Coronary artery (tissue), 2 donors: Measurements from ENCODE around the gene SPDYE16.
A peak's percentile ranks its signal among the peaks of the same experiment; 100 is the strongest.
"Not testable (repeated sequence)": the region's sequence is repeated elsewhere in the genome, so short reads cannot be mapped to it uniquely, and the experiment has no call there.

Experiments used
- DNase-seq: peaks from one replicate; pipeline ENCODE4 v3.0.0-alpha.2; 2017; ENCODE audit warnings: low spot score
- H3K27ac ChIP-seq, 2 donors: fragments of 200-600 bp; sonication (generic); one replicate each; pipeline ENCODE4 v1.5.1; 2016 to 2019
- H3K4me3 ChIP-seq: fragments of 200-600 bp; sonication (generic); 2 replicates; pipeline ENCODE4 v1.5.1; 2016; ENCODE audit warnings: mild to moderate bottlenecking, moderate library complexity

SPDYE16 gene, protein sequence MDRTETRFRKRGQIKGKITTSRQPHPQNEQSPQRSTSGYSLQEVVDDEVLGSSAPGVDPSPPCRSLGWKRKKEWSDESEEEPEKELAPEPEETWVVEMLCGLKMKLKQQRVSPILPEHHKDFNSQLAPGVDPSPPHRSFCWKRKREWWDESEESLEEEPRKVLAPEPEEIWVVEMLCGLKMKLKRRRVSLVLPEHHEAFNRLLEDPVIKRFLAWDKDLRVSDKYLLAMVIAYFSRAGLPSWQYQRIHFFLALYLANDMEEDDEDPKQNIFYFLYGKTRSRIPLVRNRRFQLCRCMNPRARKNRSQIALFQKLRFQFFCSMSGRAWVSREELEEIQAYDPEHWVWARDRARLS

DNA sequence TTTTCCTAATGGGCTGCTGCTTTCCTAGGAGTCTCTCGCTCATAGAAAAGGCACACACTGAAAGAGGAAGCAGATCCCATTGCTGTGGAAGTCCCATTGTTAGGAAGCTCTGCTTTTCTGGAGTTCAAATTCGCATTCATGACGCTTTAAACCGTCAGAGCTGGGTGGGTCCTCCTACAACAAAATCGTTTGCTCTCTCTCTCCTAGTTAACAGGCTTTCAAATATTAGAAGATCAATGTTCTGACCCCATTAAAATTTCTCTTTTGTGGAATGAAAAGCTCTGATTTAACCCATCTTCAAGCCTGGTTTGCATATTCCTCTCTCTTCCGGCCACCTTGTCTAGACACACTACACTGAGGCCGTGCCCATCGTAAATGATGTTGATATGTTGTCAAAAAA is at the start of gene SPDYE16:
SPDYE16 (minus strand) TSS at position 101 of the 400 bp plus-strand sequence. CDS start 1,838 bp downstream, outside the sequence.
- not testable (repeated sequence) for DNase-seq, H3K4me3 ChIP-seq, H3K27ac ChIP-seq

DNA sequence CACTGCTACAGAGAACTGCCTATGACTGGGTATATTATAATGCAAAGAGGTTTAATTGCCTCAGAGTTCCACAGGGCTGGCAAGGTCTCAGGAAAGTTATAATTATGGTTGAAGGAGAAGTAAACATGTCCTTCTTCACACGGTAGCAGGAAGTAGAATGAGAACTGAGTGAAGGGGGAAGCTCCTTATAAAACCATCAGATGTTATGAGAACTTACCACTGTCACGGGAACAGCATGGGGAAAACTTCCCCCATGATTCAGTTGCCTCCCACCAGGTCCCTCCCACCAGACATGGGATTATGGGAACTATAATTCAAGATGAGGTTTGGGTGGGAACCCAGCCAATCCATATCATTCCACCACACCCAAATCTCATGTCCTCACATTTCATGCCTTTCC is 49.6 kb upstream of the SPDYE16 start:
- not testable (repeated sequence) for DNase-seq, H3K4me3 ChIP-seq

DNA sequence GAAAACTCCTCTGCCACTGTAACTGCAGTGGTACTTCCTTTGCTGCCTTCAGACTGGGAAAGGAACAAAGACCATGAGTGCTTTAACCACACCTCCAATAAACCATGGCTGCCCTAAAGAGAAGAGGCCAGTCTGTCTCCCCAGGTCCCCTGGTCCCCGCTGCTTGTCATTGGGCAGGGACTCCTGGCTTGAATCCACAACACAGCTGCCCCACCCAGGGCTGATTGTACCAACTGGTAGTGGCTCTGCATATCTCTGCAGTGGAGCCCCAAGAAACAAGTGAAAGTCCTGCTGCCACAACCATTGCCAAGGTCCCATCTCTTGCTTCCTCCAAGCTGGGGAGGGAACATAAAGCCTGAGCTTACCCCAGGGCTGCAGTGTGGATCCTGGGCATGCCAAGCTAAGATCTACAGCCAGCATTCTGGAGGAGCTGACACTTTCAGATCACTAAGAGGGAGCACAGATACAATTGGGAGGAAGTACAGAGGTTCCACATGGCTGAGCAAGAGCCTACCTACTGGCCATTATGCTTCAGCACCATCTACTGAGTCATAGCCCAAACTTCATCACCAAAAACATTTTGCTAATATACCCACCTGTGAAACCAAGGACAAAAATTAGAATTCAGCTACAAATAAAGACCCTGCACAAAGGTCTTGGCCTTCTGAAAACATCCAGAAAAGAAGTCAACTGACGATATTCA is 48.7 kb upstream of the SPDYE16 start:
- H3K27ac ChIP-seq, H3K4me3 ChIP-seq, DNase-seq: not testable (repeated sequence)

More for the DNA sequence above, 49.6 kb upstream of the SPDYE16 start:
- H3K27ac ChIP-seq, result not testable (repeated sequence)

DNA sequence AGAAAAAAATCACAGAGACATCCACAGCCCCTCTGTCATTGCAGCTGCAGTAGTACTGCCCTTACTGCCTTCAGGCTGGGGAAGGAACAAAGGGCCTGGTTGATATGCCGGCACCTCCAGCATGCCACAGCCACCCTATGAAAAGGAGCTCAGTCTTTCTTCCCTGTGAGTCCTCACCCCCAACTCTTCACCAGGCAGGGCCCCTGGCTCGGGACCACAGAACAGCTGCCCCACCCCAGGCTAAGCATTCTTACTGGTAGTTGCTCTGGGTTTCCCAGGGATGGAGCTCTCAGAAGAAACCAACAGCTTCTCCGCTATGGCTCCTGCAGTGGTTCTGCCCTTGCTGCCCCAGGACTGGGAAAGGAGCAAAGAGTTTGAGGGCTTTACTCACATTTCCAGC is 47.9 kb upstream of the SPDYE16 start:
- not testable (repeated sequence) for H3K4me3 ChIP-seq, DNase-seq, H3K27ac ChIP-seq

DNA sequence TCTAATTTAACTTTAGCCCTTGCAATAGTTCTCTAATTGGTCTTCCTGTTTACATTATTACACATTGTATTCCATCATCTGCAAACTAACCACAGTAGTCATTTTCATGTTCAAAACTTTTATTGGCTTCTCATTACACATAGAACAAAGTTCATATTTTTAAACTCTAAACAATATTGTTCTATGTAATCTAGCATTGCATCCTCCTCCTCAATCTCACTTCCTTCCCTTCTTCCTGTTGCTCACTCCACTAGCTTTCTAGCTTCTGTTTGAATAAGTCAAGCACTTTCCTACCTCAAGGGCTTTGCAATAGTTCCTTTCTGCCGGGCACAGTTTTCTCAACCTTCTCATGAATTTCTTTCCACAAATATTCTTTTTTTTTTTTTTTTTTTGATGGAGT is 45.5 kb upstream of the SPDYE16 start:
- H3K27ac ChIP-seq, H3K4me3 ChIP-seq, DNase-seq: not testable (repeated sequence)

DNA sequence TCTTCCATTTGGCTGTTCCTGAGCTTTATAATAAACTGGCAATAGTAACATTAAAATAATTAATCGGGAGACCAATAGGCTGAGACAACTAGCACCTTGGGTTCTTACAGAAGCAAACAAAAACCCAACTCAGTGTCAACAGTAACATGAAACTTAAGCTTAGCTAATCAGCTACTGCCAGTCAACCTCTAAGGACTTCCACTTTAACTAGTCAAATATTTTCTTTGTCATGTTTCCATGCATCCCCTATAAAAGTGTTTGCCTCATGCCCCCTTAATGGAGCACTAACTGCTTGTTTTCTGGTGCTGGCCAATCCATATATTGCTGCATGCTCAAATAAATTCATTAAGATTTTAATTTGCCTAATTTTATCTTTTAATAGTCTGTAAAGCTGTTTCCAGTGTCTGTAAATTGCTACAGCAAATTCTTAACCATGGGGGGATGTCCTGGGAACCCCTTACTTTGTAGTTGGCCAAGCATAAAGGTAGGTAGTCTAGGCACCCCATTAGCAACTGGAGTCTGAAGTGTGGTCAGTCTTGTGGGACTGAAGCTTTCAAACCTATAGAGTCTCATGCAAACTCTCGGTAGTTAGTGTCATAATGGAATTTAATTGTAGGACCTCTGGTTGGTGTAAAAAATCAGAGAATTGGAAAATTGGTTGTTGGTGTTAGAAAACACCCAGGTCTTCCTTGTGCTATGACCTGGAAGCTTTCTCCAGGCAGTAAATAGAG is 43.7 kb upstream of the SPDYE16 start:
- H3K27ac ChIP-seq, result not testable (repeated sequence)

DNA sequence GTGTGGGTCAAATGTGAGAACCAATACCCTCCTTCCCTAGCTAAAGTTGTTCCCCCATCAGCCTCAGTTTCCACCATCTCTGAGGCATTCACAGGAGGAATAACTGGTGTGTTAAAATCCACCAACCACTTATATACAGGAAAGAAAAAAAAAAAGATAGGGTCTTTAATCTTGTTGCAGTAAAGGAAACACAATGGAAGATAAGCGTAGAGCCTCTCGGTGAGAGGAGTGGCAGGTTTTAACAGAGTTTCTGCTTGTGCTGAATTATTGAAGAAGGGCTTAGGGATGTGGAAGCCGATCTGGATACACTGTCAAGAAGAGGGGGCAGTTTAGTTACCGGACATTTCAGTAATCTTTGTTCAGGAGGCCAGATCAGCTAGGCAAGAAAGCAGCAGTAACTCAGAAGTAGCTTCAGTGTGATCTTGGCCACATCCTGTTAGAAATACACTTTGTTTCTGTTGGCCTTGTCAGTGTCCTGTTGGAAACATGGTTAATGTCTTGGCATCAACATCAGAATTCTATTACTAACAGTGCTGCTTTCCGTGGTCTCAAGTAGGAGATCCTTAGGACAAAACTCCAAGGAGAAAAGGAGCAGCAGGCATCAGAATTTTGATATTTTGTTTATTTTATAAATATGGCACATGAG is 40.7 kb upstream of the SPDYE16 start:
- Histone ChIP-seq H3K4me3 (peak overlapping the region; percentile 11), H3K27ac (peak overlapping the region; percentile 42 to 74)
- not testable (repeated sequence) for DNase-seq

More for the DNA sequence above, 43.7 kb upstream of the SPDYE16 start:
- H3K4me3 ChIP-seq, DNase-seq: not testable (repeated sequence)

DNA sequence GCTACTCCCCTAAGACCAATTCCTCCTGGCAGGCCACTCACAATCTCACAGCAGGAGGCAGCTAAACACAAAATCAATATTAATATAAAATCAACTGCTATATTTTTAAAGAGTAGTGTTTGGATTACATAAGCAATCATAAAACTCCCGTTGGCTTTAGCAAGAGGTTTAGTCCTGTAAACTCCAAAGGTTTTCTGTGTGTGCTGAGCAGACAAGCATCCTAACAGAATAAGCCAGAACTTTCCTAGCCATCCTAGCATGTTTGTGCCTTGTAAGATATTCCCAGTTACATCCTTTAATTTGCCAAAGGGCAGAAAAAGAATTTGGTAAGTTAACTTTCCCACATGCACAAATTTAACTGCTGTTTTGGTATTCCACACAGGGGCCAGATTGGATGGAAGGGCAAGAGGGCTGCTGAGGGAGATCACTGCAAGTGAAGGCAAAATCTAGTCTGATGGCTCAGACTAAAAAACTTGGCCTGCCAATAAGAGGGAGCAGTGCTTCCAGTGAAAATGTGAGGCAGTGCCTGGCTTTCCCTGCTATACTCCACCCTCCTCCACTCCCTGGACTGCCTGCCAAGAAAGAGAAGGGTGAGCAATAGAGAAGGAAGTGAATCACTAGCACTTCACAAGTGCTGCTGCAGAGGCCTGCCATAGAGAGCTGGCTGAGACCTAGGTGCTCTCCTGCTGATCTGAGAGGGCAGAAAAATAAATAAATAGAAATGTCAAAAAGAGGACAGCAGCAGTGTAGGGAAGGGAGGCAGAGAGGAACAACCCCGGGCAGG is 39.9 kb upstream of the SPDYE16 start:
- not testable (repeated sequence) for DNase-seq
- H3K4me3 ChIP-seq, result peak overlapping the region; percentile 11
- peak overlapping the region; percentile 42 to 74 for H3K27ac ChIP-seq

DNA sequence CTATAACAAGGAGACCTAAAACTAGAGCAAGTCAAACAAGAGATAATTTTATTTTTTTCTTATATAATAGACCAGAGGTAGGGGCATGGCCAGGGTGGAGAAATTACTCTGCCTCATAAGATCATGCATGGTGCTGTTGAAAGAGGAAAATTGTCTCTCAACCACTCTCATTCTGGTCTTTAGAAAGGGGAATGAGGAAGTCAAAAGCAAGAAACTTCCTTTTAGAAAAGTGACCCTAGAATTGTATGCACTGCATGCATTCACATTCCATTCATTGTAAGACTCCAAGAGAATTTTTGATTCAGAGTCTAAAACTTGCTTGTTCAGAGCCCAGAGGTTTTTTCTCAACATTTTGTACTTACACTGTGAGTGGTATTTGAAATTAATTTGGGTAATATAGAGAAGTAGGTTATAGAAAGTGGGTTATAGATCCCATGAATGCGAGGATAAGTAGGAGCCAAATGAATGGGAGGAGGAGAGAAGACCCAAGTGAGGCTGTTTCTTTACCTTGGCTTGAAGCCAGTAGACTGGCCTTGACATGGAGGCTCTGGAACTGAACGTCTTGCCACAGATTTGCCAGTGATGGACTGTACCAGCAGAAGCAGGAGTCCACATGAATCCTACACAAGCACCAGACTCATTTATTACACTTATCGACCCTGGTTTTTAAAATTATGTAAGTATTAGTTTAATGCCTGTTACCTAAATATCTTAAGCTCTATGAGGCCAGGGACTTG is 33.0 kb upstream of the SPDYE16 start:
- DNase-seq, H3K4me3 ChIP-seq, H3K27ac ChIP-seq: not testable (repeated sequence)

DNA sequence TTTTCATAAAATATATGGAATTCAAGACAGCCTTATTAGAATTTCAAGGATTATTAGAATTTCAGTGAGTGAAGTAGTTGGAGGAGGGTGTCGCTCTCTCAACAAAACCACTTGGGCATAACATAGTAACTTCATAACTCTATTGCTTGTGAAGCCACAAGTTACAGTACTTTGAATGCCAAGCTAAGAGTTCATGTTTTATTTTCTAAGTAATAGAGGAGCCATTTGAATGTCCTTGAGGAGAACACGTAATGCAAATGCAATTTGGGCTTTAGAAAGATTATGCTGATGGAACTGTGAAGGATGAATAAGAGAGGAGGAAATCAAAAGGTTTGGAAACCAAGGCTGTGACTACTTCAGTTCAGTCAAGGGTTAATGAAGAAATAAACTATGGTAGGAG is 32.3 kb upstream of the SPDYE16 start:
- not testable (repeated sequence) for H3K4me3 ChIP-seq, DNase-seq, H3K27ac ChIP-seq

DNA sequence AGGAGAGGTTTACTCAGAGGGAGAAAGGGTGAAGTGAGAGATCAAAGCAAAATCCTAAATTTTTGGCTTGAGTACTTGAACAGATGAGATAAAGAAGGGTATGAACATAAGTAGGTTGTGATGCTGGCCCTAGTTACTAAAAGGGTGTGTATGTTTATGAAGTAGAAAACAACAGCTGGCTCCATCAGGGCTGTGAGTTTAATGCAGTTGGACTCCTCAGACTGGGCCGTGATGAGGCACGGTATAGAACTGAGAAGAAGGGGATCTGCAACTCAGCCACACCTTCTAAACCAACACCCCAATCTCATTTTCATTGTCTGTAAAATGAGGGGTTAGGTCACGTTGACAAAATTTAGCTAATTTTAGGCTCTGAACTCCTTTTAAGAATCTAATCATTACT is 29.2 kb upstream of the SPDYE16 start:
- not testable (repeated sequence) for H3K4me3 ChIP-seq, H3K27ac ChIP-seq, DNase-seq

DNA sequence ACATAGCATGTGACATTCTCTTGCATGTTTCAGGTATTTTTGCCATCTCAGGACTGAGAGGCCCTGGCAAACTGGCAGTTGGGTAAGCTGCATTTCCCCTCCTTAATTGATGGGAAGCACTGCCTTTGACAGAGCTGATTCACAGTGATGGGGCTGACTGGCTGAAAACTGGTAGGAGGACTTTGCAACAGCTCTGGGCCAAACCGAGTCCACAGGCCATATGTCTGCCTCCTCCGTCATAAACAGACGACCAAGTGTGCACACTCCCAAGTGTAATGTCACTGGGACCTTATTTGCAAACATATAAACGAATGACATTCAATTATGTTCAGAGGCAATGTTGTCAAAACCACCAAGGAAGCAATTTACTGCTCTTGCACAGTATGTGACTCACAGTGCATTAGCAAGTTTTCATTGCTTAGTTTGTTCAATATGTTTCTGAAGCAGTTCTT is 27.3 kb upstream of the SPDYE16 start:
- H3K27ac ChIP-seq, H3K4me3 ChIP-seq, DNase-seq: not testable (repeated sequence)

DNA sequence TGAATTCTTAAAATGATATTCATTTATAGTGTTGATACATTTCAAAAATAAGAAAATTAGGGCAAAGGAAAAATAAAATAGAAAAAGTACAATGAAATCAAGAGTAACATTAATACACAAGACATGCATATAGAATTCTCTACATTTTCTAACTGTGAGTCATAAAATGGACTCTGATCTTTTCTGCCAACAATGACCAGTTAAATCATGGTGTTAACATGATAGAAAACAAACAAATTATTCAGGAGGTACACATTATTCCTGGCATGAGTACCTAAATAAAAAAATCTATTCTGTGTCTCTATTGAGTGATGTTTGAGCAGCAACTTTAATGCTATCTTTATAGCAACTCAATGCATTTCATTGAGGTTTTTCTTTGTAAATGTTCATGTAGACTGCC is 25.6 kb upstream of the SPDYE16 start:
- not testable (repeated sequence) for H3K27ac ChIP-seq

DNA sequence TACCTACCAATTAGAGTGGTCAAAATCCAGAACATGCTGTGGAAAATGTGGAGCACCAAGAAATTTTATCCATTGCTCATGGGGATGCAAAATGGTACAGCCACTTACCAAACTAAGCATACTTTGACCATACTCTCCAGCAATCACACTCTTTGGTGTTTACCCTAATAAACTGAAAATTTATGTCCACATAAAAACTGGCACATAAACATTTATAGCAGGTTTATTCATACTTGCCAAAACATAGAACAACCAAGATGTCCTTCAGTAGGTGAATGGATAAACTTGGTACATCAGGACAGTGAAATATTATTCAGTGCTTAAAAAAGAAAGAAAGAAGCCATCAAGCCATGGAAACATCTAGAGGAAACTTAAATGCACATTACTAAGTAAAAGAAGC is 24.7 kb upstream of the SPDYE16 start:
- not testable (repeated sequence) for H3K4me3 ChIP-seq, H3K27ac ChIP-seq, DNase-seq

More for the DNA sequence above, 25.6 kb upstream of the SPDYE16 start:
- H3K4me3 ChIP-seq, DNase-seq: not testable (repeated sequence)

DNA sequence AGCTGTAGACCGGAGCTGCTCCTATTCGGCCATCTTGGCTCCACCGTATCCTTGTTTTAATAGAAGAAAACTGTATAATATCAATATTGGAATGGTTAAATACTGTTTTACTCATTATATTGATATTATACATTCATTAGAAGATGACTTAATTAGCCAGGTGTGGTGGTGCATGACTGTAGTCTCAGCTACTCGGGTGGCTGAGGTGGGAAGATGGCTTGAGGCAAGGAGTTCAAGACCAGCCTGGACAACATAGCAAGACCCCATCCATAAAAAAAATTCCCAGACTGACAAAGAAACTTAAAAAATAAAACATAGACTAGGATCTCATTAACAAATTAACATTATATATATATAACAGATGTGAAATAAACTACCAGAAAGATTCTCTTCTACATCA is 24.2 kb upstream of the SPDYE16 start:
- H3K4me3 ChIP-seq, H3K27ac ChIP-seq, DNase-seq: not testable (repeated sequence)

DNA sequence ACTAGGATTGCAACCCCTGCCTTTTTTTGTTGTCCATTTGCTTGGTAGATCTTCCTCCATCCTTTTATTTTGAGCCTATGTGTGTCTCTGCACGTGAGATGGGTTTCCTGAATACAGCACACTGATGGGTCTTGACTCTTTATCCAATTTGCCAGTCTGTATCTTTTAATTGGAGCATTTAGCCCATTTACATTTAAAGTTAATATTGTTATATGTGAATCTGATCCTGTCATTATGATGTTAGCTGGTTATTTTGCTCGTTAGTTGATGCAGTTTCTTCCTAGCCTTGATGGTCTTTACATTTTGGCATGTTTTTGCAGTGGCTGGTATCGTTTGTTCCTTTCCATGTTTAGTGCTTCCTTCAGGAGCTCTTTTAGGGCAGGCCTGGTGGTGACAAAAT is 21.9 kb upstream of the SPDYE16 start:
- DNase-seq, H3K4me3 ChIP-seq, H3K27ac ChIP-seq: not testable (repeated sequence)

DNA sequence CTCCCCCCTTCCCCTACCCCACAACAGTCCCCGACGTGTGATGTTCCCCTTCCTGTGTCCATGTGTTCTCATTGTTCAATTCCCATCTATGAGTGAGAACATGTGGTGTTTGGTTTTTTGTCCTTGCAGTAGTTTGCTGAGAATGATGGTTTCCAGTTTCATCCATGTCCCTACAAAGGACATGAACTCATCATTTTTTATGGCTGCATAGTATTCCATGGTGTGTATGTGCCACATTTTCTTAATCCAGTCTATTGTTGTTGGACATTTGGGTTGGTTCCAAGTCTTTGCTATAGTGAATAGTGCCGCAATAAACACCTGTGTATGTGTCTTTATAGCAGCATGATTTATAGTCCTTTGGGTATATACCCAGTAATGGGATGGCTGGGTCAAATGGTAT is 18.2 kb upstream of the SPDYE16 start:
- DNase-seq, H3K27ac ChIP-seq, H3K4me3 ChIP-seq: not testable (repeated sequence)
